GM12878 (cell line): ENCODE results near the gene MACF1. TPM values are rescaled to one million over a fixed set of nuclear protein-coding genes. Genes with fewer than 3 reads are reported as not detected.

Experiments
- ATAC-seq: fragments of 200-7000 bp; cut with Tn5 transposase; 3 replicates; pipeline ENCODE4 v1.9.1; 2020; ENCODE audit warnings: mild to moderate bottlenecking, moderate library complexity
- BruUV-seq: library from RNA; stranded (reverse); fragments of 400-500 nt; replicated peaks from 2 replicates; lab custom pipeline; 2021; lab: Mats Ljungman, UMichigan
- CTCF ChIA-PET: fragments of 300-600 bp; sonication (Branson Sonifier 250); formaldehyde crosslinking; extraction: SDS; loops from one replicate; lab custom pipeline; 2021; ENCODE audit warnings: inconsistent platforms; lab: Yijun Ruan, JAX
- POLR2A ChIA-PET: fragments of 350-600 bp; formaldehyde crosslinking; extraction: SDS; loops from one replicate; lab custom pipeline; 2021; ENCODE audit warnings: inconsistent platforms; lab: Charles Lee
- RAD21 ChIA-PET: fragments of 300-600 bp; sonication (Branson Sonifier 250); formaldehyde crosslinking; loops from one replicate; lab custom pipeline; 2023; ENCODE audit warnings: antibody characterized with exemption; ENCODE audit not compliant: unreplicated experiment; lab: Charles Lee
- SMC1A ChIA-PET: fragments of 300-600 bp; sonication (Branson Sonifier 250); formaldehyde crosslinking; loops from one replicate; lab custom pipeline; 2023; ENCODE audit not compliant: unreplicated experiment, uncharacterized antibody; lab: Charles Lee
- DNase-seq: peaks from one replicate; pipeline ENCODE4 v3.0.0-alpha.2; 2011; ENCODE audit warnings: low read depth, low spot score
- FAIRE-seq: peaks from 3 replicates; lab custom pipeline; 2011; peaks lifted over from hg19 to GRCh38; lab: Jason Lieb, UNC
- H2AFZ ChIP-seq: 2 replicates; pipeline ENCODE4 v1.6.0; 2011; ENCODE audit warnings: low read depth, low read length, control low read depth; ENCODE audit not compliant: control insufficient read depth
- H3K27ac ChIP-seq: 2 replicates; pipeline ENCODE4 v1.5.1; 2011; ENCODE audit warnings: control low read depth; ENCODE audit not compliant: control insufficient read depth, insufficient read depth
- H3K27me3 ChIP-seq, 2 experiments: replicated peaks in 1 of 2; 2 replicates each; pipeline versions ENCODE4 v1.6.0 to v1.6.1; 2011; ENCODE audit warnings: low read length in 1 of 2; ENCODE audit not compliant: control insufficient read depth in 2 of 2, insufficient read depth in 2 of 2
- H3K36me3 ChIP-seq, 2 experiments: 2 replicates each; pipeline ENCODE4 v1.5.1; 2011; ENCODE audit warnings: low read length in 1 of 2; ENCODE audit not compliant: control insufficient read depth in 2 of 2, insufficient read depth in 2 of 2
- H3K4me1 ChIP-seq: 2 replicates; pipeline ENCODE4 v1.6.1; 2011; ENCODE audit warnings: mild to moderate bottlenecking, low read length, moderate library complexity, mixed read lengths; ENCODE audit not compliant: control insufficient read depth, insufficient read depth
- H3K4me2 ChIP-seq: 2 replicates; pipeline ENCODE4 v1.6.0; 2011; ENCODE audit warnings: control low read depth; ENCODE audit not compliant: control insufficient read depth, insufficient read depth
- H3K4me3 ChIP-seq: fragments of 200-600 bp; sonication (generic); 2 replicates; pipeline ENCODE4 v1.5.1; 2016
- H3K79me2 ChIP-seq: 2 replicates; pipeline ENCODE4 v1.6.0; 2011; ENCODE audit warnings: low read length; ENCODE audit not compliant: control insufficient read depth, insufficient read depth
- H3K9ac ChIP-seq: 2 replicates; pipeline ENCODE4 v1.8.0; 2011; ENCODE audit warnings: low read length, control low read depth, mixed read lengths; ENCODE audit not compliant: control insufficient read depth, insufficient read depth
- H3K9me3 ChIP-seq: replicated peaks from 3 replicates; pipeline ENCODE4 v1.5.1; 2011; ENCODE audit warnings: mild to moderate bottlenecking, low read length; ENCODE audit not compliant: control insufficient read depth, insufficient read depth
- H4K20me1 ChIP-seq: 2 replicates; pipeline ENCODE4 v1.6.0; 2011; ENCODE audit not compliant: control insufficient read depth, insufficient read depth
- ATF3 ChIP-seq: IDR thresholded peaks from 2 replicates; pipeline ENCODE4 v1.6.1; 2011; ENCODE audit warnings: low read depth, mild to moderate bottlenecking, low read length, moderate library complexity, borderline replicate concordance; ENCODE audit errors: extremely low read depth
- BHLHE40 ChIP-seq, 2 experiments: fragments of 450-650 bp in 1 of 2; IDR thresholded peaks; 2 replicates each; pipeline ENCODE4 v1.6.1; 2011 to 2017; ENCODE audit warnings: low read depth in 2 of 2, borderline replicate concordance in 1 of 2, improper control_type of control experiment in 1 of 2, low read length in 1 of 2, mild to moderate bottlenecking in 1 of 2
- CREB1 ChIP-seq: IDR thresholded peaks from 2 replicates; pipeline ENCODE4 v1.6.1; 2012; ENCODE audit warnings: low read depth, mild to moderate bottlenecking, inconsistent platforms
- EGR1 ChIP-seq, 2 experiments: IDR thresholded peaks; 1 replicate in 1 of 2; 2 replicates in 1 of 2; pipeline ENCODE4 v1.6.1; 2011 to 2012; ENCODE audit warnings: low read depth in 2 of 2, low read length in 2 of 2, borderline replicate concordance in 1 of 2, mild to moderate bottlenecking in 1 of 2, moderate library complexity in 1 of 2
- FOS ChIP-seq: IDR thresholded peaks from 3 replicates; pipeline ENCODE4 v1.6.1; 2011; ENCODE audit warnings: borderline replicate concordance; ENCODE audit not compliant: insufficient read length; ENCODE audit errors: extremely low read depth
- FOXK2 ChIP-seq: fragments of 450-650 bp; IDR thresholded peaks from 2 replicates; pipeline ENCODE4 v1.6.1; 2017; ENCODE audit warnings: mild to moderate bottlenecking, moderate library complexity
- IRF4 ChIP-seq: IDR thresholded peaks from 2 replicates; pipeline ENCODE4 v1.6.1; 2011; ENCODE audit warnings: low read depth, low read length
- LARP7 ChIP-seq: fragments of 450-650 bp; IDR thresholded peaks from 2 replicates; pipeline ENCODE4 v1.6.1; 2017; ENCODE audit warnings: mild to moderate bottlenecking
- MTA3 ChIP-seq: IDR thresholded peaks from 2 replicates; pipeline ENCODE4 v1.6.1; 2012; ENCODE audit warnings: low read length, inconsistent platforms, borderline replicate concordance
- MYB ChIP-seq: fragments of 150-350 bp; IDR thresholded peaks from 2 replicates; pipeline ENCODE4 v1.6.1; 2014; ENCODE audit warnings: mild to moderate bottlenecking, low read depth, low read length, borderline replicate concordance
- NR2F1 ChIP-seq: fragments of 450-650 bp; conservative IDR thresholded peaks from 2 replicates; pipeline ENCODE4 v1.6.1; 2017; ENCODE audit warnings: mild to moderate bottlenecking
- POLR2A ChIP-seq: IDR thresholded peaks from 2 replicates; pipeline ENCODE4 v1.6.1; 2011; ENCODE audit warnings: low read depth, mild to moderate bottlenecking, low read length
- POLR2AphosphoS5 ChIP-seq: IDR thresholded peaks from 2 replicates; pipeline ENCODE4 v1.6.1; 2011; ENCODE audit warnings: mild to moderate bottlenecking, low read length, inconsistent platforms
- RBBP5 ChIP-seq: fragments of 200-600 bp; sonication (generic); conservative IDR thresholded peaks from 2 replicates; pipeline ENCODE4 v1.6.1; 2016
- STAT3 ChIP-seq: IDR thresholded peaks from 2 replicates; pipeline ENCODE4 v1.6.1; 2011; ENCODE audit warnings: low read depth, low read length, improper control_type of control experiment
- ZNF217 ChIP-seq: fragments of 450-650 bp; IDR thresholded peaks from 2 replicates; pipeline ENCODE4 v1.6.1; 2017; ENCODE audit warnings: antibody characterized with exemption, mild to moderate bottlenecking
- ZNF592 ChIP-seq: fragments of 450-650 bp; IDR thresholded peaks from 2 replicates; pipeline ENCODE4 v1.6.1; 2017; ENCODE audit warnings: mild to moderate bottlenecking, moderate library complexity
- WGBS: methylation state at CpG from one replicate; pipeline ENCODE4 v1.1.6; 2016; ENCODE audit warnings: low lambda C conversion rate; ENCODE audit not compliant: insufficient replicate concordance, insufficient coverage; ENCODE audit errors: missing lambda C conversion rate; 5-methylcytosine and 5-hydroxymethylcytosine counted together
- in situ Hi-C: fragments of 300-500 bp; cut with MboI; formaldehyde crosslinking; loops from 9 replicates; pipeline ENCODE4 v1.14.3; 2018; ENCODE audit warnings: mixed read lengths
- intact Hi-C: fragments of 100-400 bp; cut with micrococcal nuclease; formaldehyde crosslinking; loops from one replicate; pipeline ENCODE4 v1.14.2; 2022; ENCODE audit not compliant: unreplicated experiment
- polyA plus RNA-seq, 11 experiments: library from polyadenylated mRNA; depleted of rRNA in 4 of 11; unstranded in 6 of 11; stranded (reverse) in 5 of 11; fragments of >200 nt; fragmentation: Nextera tagmentation in 4 of 11; fragmentation: Illumina TruSeq in 1 of 11; extraction: Ambion mirVana in 4 of 11; extraction: Trizol in 1 of 11; gene quantifications; 1 replicate in 1 of 11; 2 replicates in 10 of 11; pipeline versions ENCODE4 v1.2.1 to v1.2.3, GENCODE V29; 2011 to 2016; ENCODE audit warnings: inconsistent platforms in 2 of 11, missing spikeins in 2 of 11, low read depth in 1 of 11
- total RNA-seq, 4 experiments: library from RNA; depleted of rRNA in 3 of 4; stranded (reverse); fragments of >200 nt in 3 of 4; fragmentation: Illumina TruSeq in 1 of 4; extraction: Trizol in 1 of 4; gene quantifications; 2 replicates each; pipeline versions ENCODE4 v1.2.1 to v1.2.3, GENCODE V29; 2013 to 2021
- TF ChIP-seq, protein P1 (sequence below): IDR thresholded peaks from 2 replicates; pipeline ENCODE4 v1.6.1; 2012; ENCODE audit warnings: low read depth, low read length, improper control_type of control experiment

MACF1 gene
- total and polyA plus RNA-seq, 10 of the 15 experiments (the other 5 are each of a cell fraction or from before 2014, with no cell fraction given): 15.5 to 201 (median 76.9) TPM

DNA sequence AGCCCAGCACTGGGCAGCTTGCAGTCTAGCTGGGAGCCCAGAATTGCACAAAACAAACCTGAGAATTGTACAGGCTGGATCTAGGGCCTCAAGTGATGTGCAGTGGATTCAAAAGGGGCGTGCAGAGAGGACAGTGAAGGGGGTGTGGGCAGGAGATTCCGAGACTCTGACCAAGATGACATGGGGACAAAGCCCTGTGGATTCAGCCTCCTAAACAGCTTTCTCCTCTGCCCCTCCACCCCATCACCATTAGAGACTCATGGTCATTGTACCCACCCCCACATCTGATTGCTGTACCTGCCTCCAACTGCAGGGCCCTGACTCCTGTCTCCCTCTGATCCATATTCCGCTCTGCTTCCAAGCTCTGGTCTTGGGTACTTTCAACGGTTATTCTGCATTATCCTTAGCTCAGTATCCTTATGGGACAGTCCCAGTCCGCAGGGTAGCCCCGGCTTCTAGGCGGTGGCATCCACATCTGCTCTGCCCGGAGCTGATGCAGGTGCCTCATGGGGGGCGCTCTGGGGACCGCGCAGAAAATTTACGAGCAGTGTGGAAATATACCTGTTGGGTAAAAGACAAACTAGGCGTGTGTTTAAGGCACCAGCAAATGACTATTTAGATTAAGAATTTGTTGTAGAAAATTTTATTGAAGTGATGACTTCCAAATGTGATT is 285.2 kb downstream of the MACF1 start:
- intact Hi-C loops: loop anchor here (5.0 kb wide), 1 partner anchor 48 kb away; no protein-coding TSS in a partner anchor
- Histone ChIP-seq H2AFZ (no peak overlapping the region), H3K4me2 (no peak overlapping the region), H3K9ac (no peak overlapping the region), H3K27me3 (peaks cover 0 to 1% of the 10 kb centered on the region in 2 experiments; a peak in 1 of 4 replicates), H3K36me3 (peaks cover 0 to 23% of the 10 kb centered on the region in 2 experiments), H4K20me1 (no peaks in the 10 kb centered on the region), H3K4me3 (no peak overlapping the region), H3K79me2 (no peaks in the 10 kb centered on the region)
- 95% methylated on average over 13 of the region's 13 CpGs for WGBS
- no peak for DNase-seq
- ATAC-seq: no peak
- RAD21 ChIA-PET: interaction anchor here (1.1 kb wide), 1 partner anchor 35 kb away, joined by 4 read pairs; no protein-coding TSS in a partner anchor
- in situ Hi-C loops: loop anchor here (5.0 kb wide), 1 partner anchor 48 kb away; no protein-coding TSS in a partner anchor
- SMC1A ChIA-PET: interaction anchor here (1.7 to 2.5 kb wide), 2 partner anchors 19 to 49 kb away, joined by 5 to 6 read pairs; no protein-coding TSS in a partner anchor
- no TSS peak for BruUV-seq
- CTCF ChIA-PET: interaction anchor here (1.1 to 3.1 kb wide), 2 partner anchors 49 to 168 kb away, joined by 4 to 13 read pairs; no protein-coding TSS in a partner anchor
- TF ChIP-seq EGR1 (IDR thresholded peaks at IDR 0.05; ENCODE audit: borderline replicate concordance in 1 of 2, low read depth in 2 of 2, low read length in 2 of 2) (no peak), MTA3 (no peak), FOXK2 (no peak), IRF4 (no peak), FOS (no peak), NR2F1 (no peak), ATF3 (no peak), CREB1 (no peak), MYB (no peak), ZNF592 (no peak), POLR2AphosphoS5 (peak; percentile 51), RBBP5 (no peak), ZNF217 (no peak), BHLHE40 (IDR thresholded peaks at IDR 0.05; ENCODE audit: borderline replicate concordance in 1 of 2, low read depth in 2 of 2, low read length in 1 of 2) (no peak), POLR2A (0 out of 2 replicates have a peak, but pooled peaks have one; percentile 17), STAT3 (no peak), LARP7 (no peak)
- TF ChIP-seq, protein P1, sequence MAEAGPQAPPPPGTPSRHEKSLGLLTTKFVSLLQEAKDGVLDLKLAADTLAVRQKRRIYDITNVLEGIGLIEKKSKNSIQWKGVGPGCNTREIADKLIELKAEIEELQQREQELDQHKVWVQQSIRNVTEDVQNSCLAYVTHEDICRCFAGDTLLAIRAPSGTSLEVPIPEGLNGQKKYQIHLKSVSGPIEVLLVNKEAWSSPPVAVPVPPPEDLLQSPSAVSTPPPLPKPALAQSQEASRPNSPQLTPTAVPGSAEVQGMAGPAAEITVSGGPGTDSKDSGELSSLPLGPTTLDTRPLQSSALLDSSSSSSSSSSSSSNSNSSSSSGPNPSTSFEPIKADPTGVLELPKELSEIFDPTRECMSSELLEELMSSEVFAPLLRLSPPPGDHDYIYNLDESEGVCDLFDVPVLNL: no peak
- TF ChIP-seq, all 136 proteins: peak for 2
- H3K9me3 ChIP-seq: no peaks in the 10 kb centered on the region
- no peak overlapping the region for H3K27ac ChIP-seq
- 0 out of 2 replicates have a peak, but pooled peaks cover 2% of the 10 kb centered on the region for H3K4me1 ChIP-seq
- POLR2A ChIA-PET: interaction anchor here (1.2 kb wide), 1 partner anchor 12 kb away, joined by 7 read pairs; no protein-coding TSS in a partner anchor
- FAIRE-seq: no peak
